KOPT-K1 (cell line): ENCODE results near the gene PRIM1.
"Not testable (repeated sequence)": the region's sequence is repeated elsewhere in the genome, so short reads cannot be mapped to it uniquely, and the experiment has no call there.

Experiments used
- H3K27ac ChIP-seq: fragments of 200-600 bp; sonication (generic); 2 replicates; pipeline ENCODE4 v1.5.1; 2016; ENCODE audit warnings: antibody characterized with exemption, mild to moderate bottlenecking, low read depth, low read length; ENCODE audit not compliant: poor library complexity, severe bottlenecking
- H3K36me3 ChIP-seq: fragments of 200-600 bp; sonication (generic); 2 replicates; pipeline ENCODE4 v1.5.1; 2017; ENCODE audit warnings: antibody characterized with exemption, mild to moderate bottlenecking, low read length, moderate library complexity; ENCODE audit not compliant: insufficient read depth
- H3K9me3 ChIP-seq: fragments of 200-600 bp; sonication (generic); 2 replicates; pipeline ENCODE4 v1.5.1; 2017; ENCODE audit warnings: antibody characterized with exemption, low read length, mild to moderate bottlenecking; ENCODE audit not compliant: insufficient read depth, poor library complexity, severe bottlenecking

The PRIM1 gene

DNA sequence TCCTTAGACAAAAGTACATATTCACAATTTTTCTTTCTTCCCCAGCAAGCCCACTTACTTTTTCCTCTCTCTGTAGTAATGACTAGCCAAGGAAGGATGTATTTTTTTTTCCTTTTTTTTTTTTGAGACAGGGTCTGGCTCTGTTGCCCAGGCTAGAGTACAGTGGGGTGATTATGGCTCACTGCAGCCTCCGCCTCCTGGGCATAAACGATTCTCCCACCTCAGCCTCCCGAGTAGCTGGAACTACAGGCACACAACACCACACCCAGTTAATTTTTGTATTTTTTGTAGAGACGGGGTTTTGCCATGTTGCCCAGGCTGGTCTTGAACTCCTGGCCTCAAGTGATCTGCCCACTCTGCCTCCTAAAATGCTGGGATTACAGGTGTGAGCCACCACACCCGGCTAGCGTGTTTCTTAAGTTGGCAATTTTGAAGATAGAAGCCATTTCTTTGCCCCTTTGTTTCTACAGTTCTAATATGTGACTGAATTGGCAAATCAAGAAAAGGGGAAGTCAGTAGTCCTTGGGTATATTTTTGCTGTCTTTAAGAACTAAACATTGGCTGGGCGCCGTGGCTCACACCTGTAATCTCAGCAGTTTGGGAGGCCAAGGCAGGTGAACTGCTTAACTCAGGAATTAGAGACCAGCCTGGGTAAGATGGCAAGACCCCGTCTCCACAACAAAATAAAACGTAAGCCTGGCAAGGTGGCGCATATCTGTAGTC is 23.8 kb downstream of the PRIM1 start:
- no peaks in the 10 kb centered on the region for H3K9me3 ChIP-seq
- no peak overlapping the region for H3K27ac ChIP-seq
- H3K36me3 ChIP-seq, result peaks cover 70% of the 10 kb centered on the region

- H3K9me3 ChIP-seq, result not testable (repeated sequence)
- Histone ChIP-seq H3K36me3 (peaks cover 70% of the 10 kb centered on the region), H3K27ac (peak overlapping the region; percentile 84)
Measured at GRCh38 chr12:56726196-56726675, 25.9 kb downstream of the PRIM1 start.

GRCh38 chr12:56725723-56726102 is 26.4 kb downstream of the PRIM1 start:
- Histone ChIP-seq H3K36me3 (peaks cover 70% of the 10 kb centered on the region), H3K9me3 (no peaks in the 10 kb centered on the region), H3K27ac (peak overlapping the region; percentile 84)

DNA sequence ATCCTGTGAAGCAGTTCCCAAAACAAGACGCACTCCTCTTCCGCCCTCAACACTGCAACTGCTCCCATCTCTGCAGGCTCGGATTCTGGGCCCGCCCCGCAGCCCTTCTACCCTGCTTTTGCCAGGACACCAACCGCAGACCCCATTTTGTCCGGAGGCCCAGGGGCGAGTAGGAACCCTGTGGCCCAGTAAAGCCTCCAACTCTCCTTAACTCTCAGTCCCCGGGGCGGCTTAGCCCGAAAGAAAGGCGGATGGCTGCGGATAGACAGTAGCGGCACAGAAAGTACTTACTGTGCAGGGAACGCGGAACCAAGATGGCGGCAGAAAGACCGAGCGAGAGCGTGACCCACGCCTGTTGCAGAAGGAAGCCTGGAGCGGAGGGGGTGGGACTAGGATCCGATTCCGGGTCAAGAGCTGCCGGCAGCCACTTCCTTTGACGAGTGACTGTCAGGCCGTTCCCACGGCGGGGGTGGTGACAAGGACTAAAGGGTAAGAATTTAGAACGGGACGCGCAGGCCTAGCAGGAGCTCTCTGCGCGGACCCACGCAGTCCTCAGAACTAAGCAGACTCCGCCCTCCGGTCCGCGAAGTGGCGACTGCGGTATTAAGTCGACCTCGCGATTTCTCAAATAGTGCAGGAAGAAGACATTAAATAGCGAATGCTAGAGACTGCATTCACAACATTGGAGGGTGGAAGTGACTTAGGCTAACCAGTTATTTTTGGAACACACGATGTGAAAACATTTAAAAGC is 27.0 kb downstream of the PRIM1 start, which contains the start of gene NACA:
TSS of gene NACA (minus strand) at position 328 of the 751 bp plus-strand sequence. CDS start 778 bp downstream, outside the sequence.
- H3K27ac ChIP-seq, result peak within 1 kb of the TSS; percentile 84
- H3K36me3 ChIP-seq, result peaks cover 70% of the 10 kb centered on the region
- no peaks in the 10 kb centered on the region for H3K9me3 ChIP-seq

DNA sequence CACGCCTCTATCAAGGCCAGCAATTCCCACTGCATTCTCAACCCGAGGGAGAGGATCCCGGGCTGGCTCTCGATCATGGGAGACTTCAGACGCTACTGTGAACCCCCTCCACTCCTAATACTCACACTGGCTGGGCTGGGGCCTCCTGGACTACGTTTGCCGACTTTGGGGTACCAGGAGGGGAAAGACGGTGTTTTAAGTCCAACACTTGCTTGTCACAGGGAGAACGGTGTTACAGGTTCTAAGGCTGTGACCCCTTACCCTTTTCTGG is 27.5 kb downstream of the PRIM1 start:
- H3K36me3 ChIP-seq, result peaks cover 70% of the 10 kb centered on the region
- H3K27ac ChIP-seq, result peak overlapping the region; percentile 84
- no peaks in the 10 kb centered on the region for H3K9me3 ChIP-seq

DNA sequence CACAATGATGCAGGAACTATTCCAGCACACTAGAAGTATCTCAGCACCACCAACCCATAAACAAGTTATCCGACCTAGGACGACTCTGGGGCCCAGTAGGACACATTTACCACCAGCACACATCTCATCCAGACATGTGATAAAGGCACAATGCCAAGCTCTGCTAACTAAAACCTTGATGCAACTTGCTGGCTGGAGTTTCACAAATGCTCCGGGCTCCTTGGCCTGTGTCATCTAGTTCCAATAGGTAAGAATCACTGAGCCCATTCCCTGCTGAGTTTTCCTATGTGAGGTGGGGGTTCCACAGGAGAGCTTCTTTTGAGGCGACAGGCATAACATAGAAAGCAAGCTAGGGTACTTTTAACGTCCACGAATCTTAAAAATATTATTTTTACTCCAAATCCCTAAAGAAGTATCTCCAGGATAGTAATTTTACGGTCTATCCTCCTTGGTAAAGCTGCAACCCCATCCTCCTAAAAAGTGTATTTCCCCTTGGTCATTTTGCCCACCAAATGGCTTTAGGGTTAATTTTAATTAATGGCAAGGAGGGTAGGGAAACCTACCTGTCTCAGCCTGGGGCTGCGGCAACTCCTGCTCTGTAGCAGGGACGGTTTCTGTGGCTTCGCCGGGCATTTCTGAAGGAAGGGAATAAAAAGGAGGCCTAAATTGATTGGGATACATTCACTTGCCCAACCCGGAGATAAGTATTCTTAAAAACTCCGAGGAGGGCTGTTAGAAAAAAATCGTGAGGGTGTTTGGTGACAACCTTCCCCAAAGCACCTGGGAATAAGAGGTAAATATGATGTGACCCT is 28.0 kb downstream of the PRIM1 start:
- peaks cover 70% of the 10 kb centered on the region for H3K36me3 ChIP-seq

DNA sequence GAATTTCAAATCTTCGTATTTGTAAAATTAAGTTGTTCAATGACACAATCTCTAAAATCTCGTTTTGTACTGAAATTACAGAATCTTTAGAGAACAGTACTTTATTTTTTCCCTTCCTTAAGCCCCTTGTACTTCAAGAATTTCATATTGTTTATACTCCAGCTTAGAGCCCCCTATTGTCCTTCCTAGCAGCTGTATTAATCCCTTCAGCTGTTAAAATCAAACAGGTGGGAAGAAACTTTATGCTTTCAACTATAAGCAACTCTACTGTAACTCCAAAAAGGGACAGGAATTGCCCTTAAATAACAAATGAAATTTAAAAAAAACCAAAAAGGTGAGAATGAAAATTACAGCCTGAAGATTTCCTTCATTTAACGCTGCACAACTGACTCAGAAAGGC is 28.8 kb downstream of the PRIM1 start:
- peak overlapping the region; percentile 84 for H3K27ac ChIP-seq
- peaks cover 70% of the 10 kb centered on the region for H3K36me3 ChIP-seq
- no peaks in the 10 kb centered on the region for H3K9me3 ChIP-seq

More for the DNA sequence above, 28.0 kb downstream of the PRIM1 start:
- Histone ChIP-seq H3K27ac (peak overlapping the region; percentile 84), H3K9me3 (no peaks in the 10 kb centered on the region)

- H3K9me3 ChIP-seq, result no peaks in the 10 kb centered on the region
- H3K27ac ChIP-seq, result peak overlapping the region; percentile 84
- H3K36me3 ChIP-seq, result peaks cover 68% of the 10 kb centered on the region
Measured at GRCh38 chr12:56722832-56723231, 29.3 kb downstream of the PRIM1 start.

DNA sequence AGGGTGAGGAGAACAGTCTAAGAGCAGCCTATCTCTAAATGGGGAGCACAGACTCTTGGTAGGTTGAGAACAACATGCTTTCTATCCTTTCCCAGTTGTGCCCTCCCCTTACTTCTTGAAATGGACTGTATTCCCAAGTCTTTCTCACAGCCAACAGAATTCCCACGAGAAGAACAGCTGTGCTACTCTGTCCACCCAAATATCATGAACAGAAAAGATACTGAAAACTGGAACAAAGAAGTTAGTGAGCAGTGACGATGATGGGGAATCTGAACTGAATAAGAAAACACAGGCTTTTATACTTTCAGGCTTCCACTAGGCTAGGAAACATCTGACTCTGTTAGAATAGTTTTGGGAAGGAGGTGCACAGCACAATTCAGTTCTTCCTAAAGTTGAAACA is 30.4 kb downstream of the PRIM1 start:
- no peaks in the 10 kb centered on the region for H3K9me3 ChIP-seq
- H3K36me3 ChIP-seq, result peaks cover 69% of the 10 kb centered on the region
- H3K27ac ChIP-seq, result peak overlapping the region; percentile 84

- peaks cover 74% of the 10 kb centered on the region for H3K36me3 ChIP-seq
- H3K9me3 ChIP-seq, result no peaks in the 10 kb centered on the region
- peak overlapping the region; percentile 84 for H3K27ac ChIP-seq
Measured at GRCh38 chr12:56721216-56721615, 30.9 kb downstream of the PRIM1 start.

- Histone ChIP-seq H3K36me3 (peaks cover 79% of the 10 kb centered on the region), H3K27ac (peak overlapping the region; percentile 84), H3K9me3 (no peaks in the 10 kb centered on the region)
Measured at GRCh38 chr12:56720731-56721151, 31.4 kb downstream of the PRIM1 start.

DNA sequence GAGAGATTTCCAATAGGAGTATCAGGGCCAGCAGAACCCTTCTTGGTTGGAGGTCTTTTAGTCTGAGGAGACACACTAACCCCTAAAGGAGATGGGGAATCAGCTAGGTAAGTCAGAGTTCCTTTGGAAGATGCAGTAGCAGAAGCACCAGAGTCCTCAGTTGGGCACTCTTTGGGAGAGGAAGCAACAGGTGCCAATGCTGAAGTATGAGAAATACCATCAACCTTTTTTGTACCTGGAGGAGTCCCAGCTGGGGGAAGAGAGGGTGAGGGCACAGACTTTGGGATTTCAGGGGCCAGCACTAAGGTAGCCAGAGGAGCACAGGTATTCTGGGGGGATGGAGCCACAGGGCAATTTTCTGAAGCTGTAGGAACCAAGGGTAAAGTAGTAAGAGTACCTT is 33.1 kb downstream of the PRIM1 start:
- H3K9me3 ChIP-seq, result no peaks in the 10 kb centered on the region
- peak overlapping the region; percentile 84 for H3K27ac ChIP-seq
- peaks cover 94% of the 10 kb centered on the region for H3K36me3 ChIP-seq

- Histone ChIP-seq H3K36me3 (peaks cover 94% of the 10 kb centered on the region), H3K27ac (peak overlapping the region; percentile 84), H3K9me3 (no peaks in the 10 kb centered on the region)
Measured at GRCh38 chr12:56718636-56719035, 33.5 kb downstream of the PRIM1 start.

DNA sequence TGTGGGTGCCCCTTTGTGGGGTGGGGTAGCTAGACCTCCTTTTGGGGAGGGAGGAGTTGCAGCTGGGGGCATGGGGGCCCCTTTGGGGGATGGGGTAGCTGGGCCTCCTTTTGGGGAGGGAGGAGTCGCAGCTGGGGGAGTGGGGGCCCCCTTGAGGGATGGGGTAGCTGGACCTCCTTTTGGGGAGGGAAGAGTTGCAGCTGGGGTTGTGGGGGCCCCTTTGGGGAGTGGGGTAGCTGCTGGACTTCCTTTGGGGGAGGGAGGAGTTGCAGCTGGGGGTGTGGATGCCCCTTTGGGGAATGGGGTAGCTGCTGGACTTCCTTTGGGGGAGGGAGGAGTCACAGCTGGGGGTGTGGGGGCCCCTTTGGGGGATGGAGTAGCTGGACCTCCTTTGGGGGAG is 34.0 kb downstream of the PRIM1 start:
- H3K36me3 ChIP-seq, result peaks cover 94% of the 10 kb centered on the region
- peak overlapping the region; percentile 84 for H3K27ac ChIP-seq
- no peaks in the 10 kb centered on the region for H3K9me3 ChIP-seq
